Vagina (tissue), 2 donors: ENCODE measurements around the gene NKD2. TPM values are rescaled to one million over a fixed set of nuclear protein-coding genes. Genes with fewer than 3 reads are reported as not detected.
A peak's percentile ranks its signal among the peaks of the same experiment; 100 is the strongest.

Experiments
- DNase-seq, 2 donors: peaks; one replicate each; pipeline ENCODE4 v3.0.0-alpha.2; 2017; ENCODE audit errors: extremely low spot score in 2 of 2
- H3K27ac ChIP-seq: fragments of 200-600 bp; sonication (generic); one replicate; pipeline ENCODE4 v1.5.1; 2019
- H3K27me3 ChIP-seq: fragments of 200-600 bp; sonication (generic); one replicate; pipeline ENCODE4 v1.5.1; 2019
- H3K36me3 ChIP-seq, 2 donors: fragments of 200-600 bp; sonication (generic); one replicate each; pipeline ENCODE4 v1.5.1; 2017 to 2019
- H3K4me1 ChIP-seq: fragments of 200-600 bp; sonication (generic); one replicate; pipeline ENCODE4 v1.5.1; 2019
- H3K4me3 ChIP-seq, 2 donors: fragments of 200-600 bp; sonication (generic); 1 replicate in 1 of 2; 2 replicates in 1 of 2; pipeline ENCODE4 v1.5.1; 2016 to 2019
- H3K9me3 ChIP-seq: fragments of 200-600 bp; sonication (generic); one replicate; pipeline ENCODE4 v1.5.1; 2019
- CTCF ChIP-seq, 3 experiments: fragments of 450-650 bp in 2 of 3; fragments of 200-600 bp in 1 of 3; sonication (generic) in 1 of 3; IDR thresholded peaks; one replicate each; pipeline ENCODE4 v1.5.1; 2017 to 2019; ENCODE audit warnings: antibody characterized with exemption in 3 of 3, mild to moderate bottlenecking in 2 of 3, moderate library complexity in 2 of 3
- POLR2A ChIP-seq, 2 donors: fragments of 450-650 bp; IDR thresholded peaks; one replicate each; pipeline ENCODE4 v1.6.1; 2017; ENCODE audit warnings: antibody characterized with exemption in 2 of 2, mild to moderate bottlenecking in 2 of 2, moderate library complexity in 2 of 2
- POLR2AphosphoS5 ChIP-seq, 2 donors: sonication (generic); formaldehyde crosslinking; IDR thresholded peaks; one replicate each; pipeline ENCODE4 v1.9.0; 2017; ENCODE audit warnings: antibody characterized with exemption in 2 of 2, mild to moderate bottlenecking in 2 of 2, low read depth in 1 of 2; ENCODE audit not compliant: insufficient read depth in 1 of 2
- intact Hi-C: fragments of 100-400 bp; cut with DNase I; formaldehyde crosslinking; loops from one replicate; pipeline ENCODE4 v1.15.1; 2023
- total RNA-seq: library from RNA; depleted of rRNA; stranded (reverse); fragments of >200 nt; gene quantifications from one replicate; pipeline ENCODE4 v1.2.3, GENCODE V29; 2016

Gene NKD2
- total RNA-seq, 1 donor from 2014 or later: 2.0 TPM

GRCh38 chr5:1001406-1002270, 7.0 kb upstream of the NKD2 start:
- Histone ChIP-seq H3K4me3 (no peak overlapping the region), H3K27me3 (no peaks in the 10 kb centered on the region), H3K36me3 (no peaks in the 10 kb centered on the region), H3K27ac (no peak overlapping the region), H3K9me3 (no peaks in the 10 kb centered on the region), H3K4me1 (peaks cover 20% of the 10 kb centered on the region)
- no peak for DNase-seq
- TF ChIP-seq POLR2AphosphoS5 (IDR thresholded peaks at IDR 0.05; ENCODE audit: insufficient read depth in 1 of 2, low read depth in 1 of 2) (no peak), POLR2A (IDR thresholded peaks at IDR 0.05) (no peak), CTCF (IDR thresholded peaks at IDR 0.05) (no peak)
- intact Hi-C loops: no loop called here

- DNase-seq: no peak
Observed at GRCh38 chr5:1002271-1002546, 6.4 kb upstream of the NKD2 start.

GRCh38 chr5:1002836-1003235, 5.8 kb upstream of the NKD2 start:
- H3K4me3 ChIP-seq: no peak overlapping the region
- H3K36me3 ChIP-seq: no peaks in the 10 kb centered on the region
- H3K27me3 ChIP-seq: no peaks in the 10 kb centered on the region
- H3K9me3 ChIP-seq: no peaks in the 10 kb centered on the region
- H3K27ac ChIP-seq: no peak overlapping the region
- peaks cover 20% of the 10 kb centered on the region for H3K4me1 ChIP-seq
- no peak for DNase-seq
- intact Hi-C loops: no loop called here
- TF ChIP-seq POLR2A (IDR thresholded peaks at IDR 0.05) (no peak), CTCF (IDR thresholded peaks at IDR 0.05) (no peak), POLR2AphosphoS5 (IDR thresholded peaks at IDR 0.05; ENCODE audit: insufficient read depth in 1 of 2, low read depth in 1 of 2) (no peak)

More at GRCh38 chr5:1002271-1002546, 6.4 kb upstream of the NKD2 start:
- intact Hi-C loops: no loop called here
- Histone ChIP-seq H3K36me3 (no peaks in the 10 kb centered on the region), H3K4me1 (peaks cover 20% of the 10 kb centered on the region), H3K27ac (no peak overlapping the region), H3K9me3 (no peaks in the 10 kb centered on the region), H3K27me3 (no peaks in the 10 kb centered on the region), H3K4me3 (no peak overlapping the region)
- TF ChIP-seq POLR2A (IDR thresholded peaks at IDR 0.05) (no peak), POLR2AphosphoS5 (IDR thresholded peaks at IDR 0.05; ENCODE audit: insufficient read depth in 1 of 2, low read depth in 1 of 2) (no peak), CTCF (IDR thresholded peaks at IDR 0.05) (no peak)

GRCh38 chr5:1003296-1003937, 5.2 kb upstream of the NKD2 start:
- Histone ChIP-seq H3K4me1 (peaks cover 20% of the 10 kb centered on the region), H3K27ac (no peak overlapping the region), H3K36me3 (no peaks in the 10 kb centered on the region), H3K27me3 (no peaks in the 10 kb centered on the region), H3K9me3 (no peaks in the 10 kb centered on the region), H3K4me3 (no peak overlapping the region)
- TF ChIP-seq POLR2AphosphoS5 (IDR thresholded peaks at IDR 0.05; ENCODE audit: insufficient read depth in 1 of 2, low read depth in 1 of 2) (peak in 1 of 2 donors; percentile 55), CTCF (IDR thresholded peaks at IDR 0.05) (no peak)
- intact Hi-C loops: no loop called here
- DNase-seq: no peak
